NCI-H460 (cell line): ENCODE data around the gene BICD1. TPM values are rescaled to one million over a fixed set of nuclear protein-coding genes. Genes with fewer than 3 reads are reported as not detected.
"Not testable (repeated sequence)": the region's sequence is repeated elsewhere in the genome, so short reads cannot be mapped to it uniquely, and the experiment has no call there.

Source experiments
- DNase-seq: peaks from one replicate; pipeline ENCODE4 v3.0.0-alpha.2; 2016; ENCODE audit warnings: low read depth; ENCODE audit errors: extremely low read depth
- total RNA-seq: library from RNA; depleted of rRNA; stranded (reverse); fragments of >200 nt; shearing (Covaris generic); gene quantifications from 2 replicates; pipeline ENCODE4 v1.2.3, GENCODE V29; 2014

Gene BICD1
- total RNA-seq, 1 experiment from 2014 or later: 7.2 TPM

DNA sequence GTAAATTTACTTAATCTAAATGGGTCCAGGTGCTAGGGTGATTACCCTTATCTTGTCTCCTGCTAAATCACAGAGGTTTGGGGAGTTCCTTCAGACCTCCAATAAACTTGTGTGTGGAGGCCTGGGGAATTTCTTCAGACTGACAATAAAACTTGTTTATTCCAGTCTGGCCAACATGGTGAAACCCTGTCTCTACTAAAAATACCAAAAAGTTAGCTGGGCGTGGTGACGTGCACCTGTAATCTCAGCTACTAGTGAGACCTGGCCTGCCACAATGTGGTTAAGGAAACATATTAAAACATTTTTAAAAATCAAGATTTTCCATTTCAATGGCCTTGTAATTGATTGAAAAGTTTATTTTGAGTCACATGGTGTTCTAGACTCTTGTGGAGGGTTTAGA is 165.8 kb downstream of the BICD1 start:
- DNase-seq: no peak

DNA sequence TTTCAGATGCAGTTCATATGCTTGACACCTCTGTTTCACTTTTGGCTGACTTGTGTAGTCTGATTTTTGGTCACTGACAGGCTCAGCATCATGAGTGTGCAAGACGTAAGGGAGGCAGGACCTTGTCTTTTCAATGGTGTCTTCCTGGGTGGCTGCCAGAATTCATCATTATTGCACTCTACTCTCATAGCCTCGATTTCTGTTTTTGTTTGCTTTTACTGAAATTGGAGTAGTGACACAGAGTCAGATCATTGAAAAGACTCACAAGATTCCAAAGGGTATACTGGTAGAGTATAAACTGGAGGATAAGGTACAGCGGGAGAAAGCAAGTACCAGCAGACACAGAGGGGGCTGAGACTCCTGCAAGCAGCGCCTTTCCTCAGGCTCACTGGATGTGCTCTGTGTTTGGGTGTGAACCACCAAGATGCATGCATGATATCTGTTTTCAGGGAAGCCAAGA is 166.4 kb downstream of the BICD1 start:
- DNase-seq: no peak

DNA sequence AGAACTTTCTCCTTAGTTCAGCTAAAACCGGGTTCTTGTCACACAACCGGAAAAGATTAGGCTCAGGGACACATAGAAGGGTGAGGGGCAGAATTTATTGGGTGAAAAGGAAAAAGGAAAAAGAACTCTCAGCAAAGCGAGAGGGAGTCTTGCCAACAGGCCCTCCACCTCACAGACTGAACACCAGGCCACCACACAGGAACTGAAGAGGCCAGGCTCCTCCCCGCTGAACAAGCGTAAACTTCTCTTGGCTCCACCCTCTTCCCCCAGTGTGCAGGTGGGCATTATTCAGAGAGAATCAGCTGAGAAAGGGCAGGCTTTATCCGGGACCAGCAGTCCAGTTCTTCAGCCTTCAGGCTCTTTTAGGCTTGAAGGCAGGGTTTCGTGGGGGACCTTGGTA is 167.1 kb downstream of the BICD1 start:
- DNase-seq: no peak

DNA sequence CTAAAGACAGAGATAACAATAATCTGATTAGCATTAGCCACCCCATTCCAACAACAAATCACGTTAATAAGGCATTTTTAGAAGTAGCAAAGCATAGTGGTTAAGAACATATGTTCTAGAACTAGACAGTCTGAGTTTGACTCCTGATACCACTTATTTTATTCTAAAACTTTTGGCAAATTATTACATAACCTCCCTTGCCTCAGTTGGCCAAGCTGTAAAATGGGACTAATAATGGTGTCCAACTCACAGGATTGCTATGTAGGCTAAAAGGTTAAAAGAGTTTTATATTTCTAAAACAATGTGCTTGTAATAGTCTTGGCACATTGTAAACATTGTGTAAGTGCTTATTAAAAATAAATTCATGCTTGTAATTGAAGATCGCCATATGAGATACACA is 168.0 kb downstream of the BICD1 start:
- DNase-seq: no peak

DNA sequence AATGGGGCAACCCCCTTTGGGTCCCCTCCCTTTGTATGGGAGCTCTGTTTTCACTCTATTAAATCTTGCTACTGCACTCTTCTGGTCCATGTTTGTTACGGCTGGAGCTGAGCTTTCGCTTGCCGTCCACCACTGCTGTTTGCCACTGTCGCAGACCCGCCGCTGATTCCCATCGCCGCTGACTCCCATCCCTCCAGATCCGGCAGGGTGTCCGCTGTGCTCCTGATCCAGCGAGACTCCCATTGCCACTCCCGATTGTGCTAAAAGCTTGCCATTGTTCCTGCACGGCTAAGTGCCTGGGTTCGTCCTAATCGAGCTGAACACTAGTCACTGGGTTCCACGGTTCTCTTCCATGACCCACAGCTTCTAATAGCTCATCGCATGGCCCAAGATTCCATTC is 168.9 kb downstream of the BICD1 start:
- DNase-seq: not testable (repeated sequence)

DNA sequence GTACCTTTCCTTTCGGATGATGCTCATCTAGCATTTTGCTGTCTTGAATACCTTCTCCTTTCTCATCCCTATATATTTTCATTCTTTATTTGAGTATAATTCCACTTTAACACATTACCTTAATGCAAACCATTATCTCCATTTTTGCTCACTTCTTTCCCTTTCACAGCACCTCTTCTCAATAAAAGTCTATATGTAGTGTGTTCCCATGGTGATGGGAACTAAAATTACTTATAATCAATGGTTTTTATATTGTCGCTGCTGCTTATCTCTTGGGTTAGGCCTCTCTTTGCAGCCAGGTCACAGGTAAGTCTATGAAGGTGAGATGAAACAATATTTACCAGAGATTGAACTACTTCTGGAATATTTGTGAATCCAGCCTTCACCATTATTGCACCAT is 171.1 kb downstream of the BICD1 start:
- no peak for DNase-seq

DNA sequence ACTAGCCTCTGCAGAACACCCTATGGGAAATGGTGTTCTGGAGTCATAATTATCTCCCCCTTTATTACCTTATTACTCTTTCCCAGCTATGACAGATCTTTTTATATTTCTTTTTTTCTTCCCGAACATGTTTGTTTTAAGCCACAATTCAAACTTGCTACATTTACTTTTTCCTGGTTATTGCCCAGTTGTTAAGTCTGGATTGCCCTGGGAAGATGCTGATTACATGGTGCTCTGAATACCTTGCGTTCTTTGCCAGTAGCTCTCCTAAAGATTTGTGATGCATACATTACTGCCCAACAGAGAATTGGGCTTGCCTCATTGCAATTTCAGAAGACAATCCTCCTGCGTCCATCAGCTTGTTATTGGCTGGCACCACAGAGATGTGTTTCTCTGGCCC is 174.5 kb downstream of the BICD1 start:
- no peak for DNase-seq

DNA sequence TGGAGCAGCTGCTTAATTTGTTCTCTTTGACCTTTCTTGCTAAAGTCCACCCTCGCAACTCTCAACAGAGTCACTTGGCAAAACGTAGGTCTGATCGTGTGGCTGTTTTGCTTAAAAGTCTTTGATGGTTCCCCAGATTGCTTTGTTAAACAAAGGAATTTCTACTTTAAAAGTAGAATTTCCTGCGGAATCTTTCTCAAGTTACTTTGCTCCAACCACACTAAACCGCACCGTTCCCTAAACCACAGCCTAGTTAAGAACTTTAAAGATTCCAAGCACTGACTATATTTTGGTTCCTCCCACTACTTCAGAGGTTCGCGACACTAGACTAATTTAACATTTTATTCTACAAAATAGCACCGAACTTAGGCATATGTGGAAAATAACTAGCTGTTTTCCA is 177.9 kb downstream of the BICD1 start:
- DNase-seq: no peak

DNA sequence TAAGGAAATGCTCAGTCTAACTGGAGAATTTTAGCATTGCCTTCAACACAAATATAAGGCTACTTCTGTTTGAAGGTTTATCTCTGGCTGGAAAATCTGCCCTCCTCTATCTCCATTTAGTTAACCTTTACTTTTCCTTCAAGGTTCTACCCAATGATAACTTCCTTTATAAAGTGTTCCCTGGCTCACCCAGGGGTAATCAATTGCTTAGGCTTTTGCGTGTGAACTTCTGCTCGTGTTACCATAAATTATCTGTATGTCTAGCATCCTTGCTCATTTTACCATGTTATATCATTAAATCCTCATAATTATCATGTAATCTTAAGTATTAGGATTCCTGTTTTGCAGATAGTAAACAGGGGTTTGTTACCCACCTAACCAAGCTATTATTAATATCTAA is 178.4 kb downstream of the BICD1 start:
- DNase-seq: no peak

DNA sequence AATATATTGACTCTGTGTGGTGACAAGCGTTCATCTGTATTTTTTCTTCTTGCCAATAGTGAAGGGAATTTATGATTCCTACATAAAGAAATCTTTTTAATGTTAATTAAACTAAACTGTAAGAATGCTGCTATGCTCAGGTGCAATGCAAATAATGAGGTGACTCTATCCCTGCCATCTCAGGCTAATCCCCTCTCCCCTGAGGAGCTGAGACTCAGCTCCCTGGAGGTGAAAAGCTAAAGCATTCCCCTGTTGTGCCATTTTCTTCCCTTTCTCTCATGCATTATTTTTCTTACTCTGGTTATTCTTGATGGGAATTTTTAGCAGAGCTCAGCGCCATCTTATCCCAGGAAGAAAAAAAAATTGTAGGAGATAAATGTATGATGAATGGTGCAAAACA is 178.8 kb downstream of the BICD1 start:
- DNase-seq: no peak

DNA sequence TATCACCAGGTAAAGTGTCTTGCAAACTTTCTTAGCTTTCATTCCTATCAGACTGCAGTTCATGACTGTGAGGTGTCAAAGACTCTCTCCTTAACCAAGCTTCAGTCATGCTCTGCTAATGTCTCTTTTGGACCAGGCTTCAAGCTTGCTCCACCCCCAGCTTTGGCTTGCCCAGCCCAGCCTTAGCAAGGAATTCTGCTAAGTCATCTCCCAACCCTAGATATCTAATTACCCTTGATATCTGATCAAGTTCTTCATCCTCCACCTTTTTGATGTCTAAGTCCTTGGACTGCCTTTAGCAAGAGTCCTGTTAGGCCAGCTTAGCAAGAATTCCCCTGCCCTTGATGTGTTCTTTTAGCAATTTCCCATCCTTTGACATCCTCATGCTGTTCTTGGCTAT is 183.8 kb downstream of the BICD1 start:
- peak; percentile 21 for DNase-seq

DNA sequence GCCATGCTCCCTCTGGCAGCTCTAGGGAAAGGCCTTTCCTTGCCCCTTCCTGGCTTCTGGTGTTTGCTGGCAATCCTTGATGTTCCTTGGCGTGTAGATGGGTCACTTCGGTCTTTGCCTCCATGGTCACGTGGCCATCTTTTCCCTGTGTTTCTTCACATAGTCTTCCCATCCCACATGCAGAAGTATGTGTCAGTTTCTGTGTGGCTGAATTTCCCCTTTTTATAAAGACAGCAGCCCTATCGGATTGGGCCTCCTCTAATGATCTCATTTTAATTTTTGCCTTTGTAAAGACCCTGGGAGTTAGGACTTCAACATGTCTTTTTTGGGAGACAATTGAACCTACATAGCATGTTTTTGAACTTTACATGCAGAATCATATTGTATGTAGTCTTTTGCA is 185.5 kb downstream of the BICD1 start:
- no peak for DNase-seq

DNA sequence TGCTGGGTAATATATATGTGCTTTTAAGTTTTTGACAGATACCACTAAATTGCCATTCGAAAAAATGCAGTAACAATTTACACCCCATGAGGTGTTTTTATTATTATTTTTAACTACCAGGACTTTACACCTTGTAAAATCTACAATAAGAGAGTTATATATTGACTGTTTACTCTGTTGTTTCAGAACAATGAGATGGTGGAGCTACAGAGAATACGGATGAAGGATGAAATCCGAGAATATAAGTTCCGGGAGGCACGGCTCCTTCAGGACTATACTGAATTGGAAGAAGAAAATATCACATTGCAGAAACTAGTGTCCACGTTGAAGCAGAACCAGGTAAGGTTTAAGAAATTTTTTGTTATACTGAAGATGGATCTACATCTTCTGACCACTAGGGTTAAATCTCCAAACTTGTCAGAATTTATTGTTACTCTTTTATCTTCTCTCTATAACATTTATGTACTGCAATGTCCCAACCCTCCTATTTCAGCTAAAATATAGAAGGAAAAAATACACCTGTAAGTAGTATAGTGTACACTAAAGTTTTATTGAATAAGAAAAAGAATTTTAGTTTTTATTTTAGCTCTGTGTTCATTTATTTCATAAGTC is 187.3 kb downstream of the BICD1 start:
- DNase-seq: no peak

DNA sequence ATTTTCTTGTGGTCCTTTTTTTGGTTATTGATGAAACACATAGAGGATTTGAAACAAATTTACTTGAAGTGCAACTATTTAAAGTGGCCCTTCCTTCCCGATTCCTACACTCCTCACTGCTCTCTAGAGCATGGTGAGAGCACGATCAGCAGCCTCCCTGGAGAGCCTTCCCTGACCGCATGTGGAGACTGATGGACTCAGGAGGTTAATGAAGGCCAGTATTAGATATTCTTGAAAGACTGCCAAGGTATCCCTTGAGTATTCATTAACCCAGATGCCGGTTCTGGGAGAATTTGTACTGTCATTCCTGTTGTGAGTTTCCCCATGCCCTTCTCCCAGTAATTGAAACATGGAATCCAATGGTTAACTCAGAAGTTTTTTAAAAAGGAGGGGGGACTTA is 189.9 kb downstream of the BICD1 start:
- no peak for DNase-seq

DNA sequence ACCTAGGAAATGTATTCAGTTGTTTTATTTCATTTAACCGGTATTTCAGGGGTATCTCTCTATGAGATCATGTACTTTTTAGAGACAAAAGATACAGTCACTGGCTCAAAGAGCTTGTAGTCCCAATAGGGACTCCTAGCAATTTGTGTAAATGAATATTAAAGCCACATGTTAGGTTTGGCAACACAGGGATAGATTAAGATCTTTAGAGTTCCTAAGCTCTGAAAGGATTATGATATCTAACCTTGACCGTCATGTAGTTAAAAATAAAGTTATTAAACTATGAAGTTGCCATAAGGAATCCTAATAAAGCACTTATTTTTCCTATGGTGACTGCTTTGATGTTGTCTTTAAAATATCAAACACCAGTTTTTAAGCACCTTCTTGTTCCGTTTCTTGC is 192.3 kb downstream of the BICD1 start:
- no peak for DNase-seq

DNA sequence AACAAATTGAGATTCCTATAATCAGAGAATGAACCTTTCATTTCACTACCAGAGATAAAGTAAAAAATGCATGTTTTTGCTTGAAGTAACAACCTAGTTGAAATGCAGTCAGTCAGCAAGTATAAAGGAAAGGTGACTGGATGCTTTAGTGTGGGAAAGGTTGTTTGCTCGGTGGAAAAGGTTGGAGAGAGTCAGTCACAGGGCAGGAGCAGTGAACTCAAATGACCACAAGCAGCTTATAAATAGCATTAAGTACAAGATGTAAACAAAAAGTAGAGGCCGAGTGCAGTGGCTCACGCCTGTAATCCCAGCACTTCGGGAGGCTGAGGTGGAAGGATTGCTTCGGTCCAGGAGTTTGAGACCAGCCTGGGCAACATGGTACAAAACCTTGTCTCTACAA is 194.6 kb downstream of the BICD1 start:
- DNase-seq: no peak

DNA sequence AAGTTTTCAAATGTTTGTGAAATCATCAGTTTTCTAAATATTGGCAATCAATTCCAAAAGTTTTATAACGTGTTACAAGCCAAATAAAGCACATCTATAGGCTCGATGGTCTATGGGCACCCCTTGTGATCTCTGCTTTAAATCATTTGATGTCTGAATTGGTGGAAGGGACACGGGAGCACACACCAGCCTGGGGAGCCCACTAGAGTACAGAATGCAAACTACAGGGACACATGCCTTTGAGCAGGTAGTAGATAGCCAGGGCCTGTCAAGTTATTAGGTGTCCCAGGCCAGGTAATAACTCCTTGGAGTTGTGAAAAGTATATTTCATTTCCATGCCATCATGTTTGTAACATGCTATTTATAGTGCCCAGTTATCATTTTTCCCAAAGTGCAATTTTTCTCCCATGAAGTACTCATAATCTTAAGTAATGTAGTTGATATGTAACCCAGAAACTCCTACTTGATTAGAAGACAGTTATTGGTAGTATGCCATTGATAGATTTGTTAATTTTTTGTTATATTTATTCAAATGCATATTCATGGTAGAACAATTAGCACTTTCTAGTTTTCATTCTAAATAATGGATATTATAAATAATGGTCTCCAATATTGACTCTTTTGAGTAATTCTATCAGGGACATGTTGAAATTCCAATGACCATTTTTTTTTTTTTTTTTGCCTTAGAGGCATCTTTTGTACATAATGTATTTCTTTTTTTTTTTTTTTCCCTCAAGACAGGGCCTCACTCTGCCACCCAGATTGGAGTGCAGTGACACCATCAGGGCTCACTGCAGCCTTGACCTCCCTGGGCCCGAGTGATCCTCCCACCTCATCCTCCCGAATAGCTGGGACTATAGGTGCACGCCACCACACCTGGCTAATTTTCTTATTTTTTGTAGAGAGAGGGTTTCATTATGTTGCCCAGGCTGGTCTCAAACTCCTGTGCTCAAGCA is 195.8 kb downstream of the BICD1 start:
- DNase-seq: peak; percentile 21

DNA sequence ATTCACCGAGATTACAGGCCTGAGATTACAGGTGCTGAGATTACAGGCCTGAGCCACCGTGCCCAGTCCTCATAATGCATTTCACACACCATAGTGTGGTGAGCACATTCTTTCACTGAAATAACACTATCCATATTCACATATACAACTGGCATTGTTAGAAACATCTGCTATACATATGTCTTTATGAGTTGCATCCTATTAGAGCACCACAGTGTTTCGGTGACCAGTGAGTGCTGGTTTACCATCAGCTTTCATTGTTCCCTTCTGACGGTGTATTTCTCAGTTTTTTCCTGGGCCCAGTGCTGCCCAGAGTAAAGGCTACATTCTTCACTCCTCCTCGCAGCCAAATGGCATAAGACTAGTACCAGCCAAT is 196.5 kb downstream of the BICD1 start:
- no peak for DNase-seq

DNA sequence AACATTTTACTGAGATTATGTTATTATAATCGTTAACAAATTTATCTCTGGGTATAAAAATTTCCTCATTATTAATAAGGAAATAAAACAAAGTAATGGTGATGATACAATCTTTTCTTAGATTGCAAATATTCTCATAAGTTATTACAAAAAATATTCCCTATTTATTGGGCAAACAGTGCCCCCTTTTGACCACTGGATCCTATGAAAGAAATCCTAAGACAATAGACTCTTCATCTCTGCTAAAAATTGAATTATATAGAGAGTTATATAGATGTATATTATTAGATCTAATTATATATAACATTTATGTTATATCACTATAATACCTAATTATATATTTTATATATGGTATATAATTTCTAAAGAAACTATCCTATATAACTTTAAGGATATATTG is 198.5 kb downstream of the BICD1 start:
- DNase-seq: no peak

DNA sequence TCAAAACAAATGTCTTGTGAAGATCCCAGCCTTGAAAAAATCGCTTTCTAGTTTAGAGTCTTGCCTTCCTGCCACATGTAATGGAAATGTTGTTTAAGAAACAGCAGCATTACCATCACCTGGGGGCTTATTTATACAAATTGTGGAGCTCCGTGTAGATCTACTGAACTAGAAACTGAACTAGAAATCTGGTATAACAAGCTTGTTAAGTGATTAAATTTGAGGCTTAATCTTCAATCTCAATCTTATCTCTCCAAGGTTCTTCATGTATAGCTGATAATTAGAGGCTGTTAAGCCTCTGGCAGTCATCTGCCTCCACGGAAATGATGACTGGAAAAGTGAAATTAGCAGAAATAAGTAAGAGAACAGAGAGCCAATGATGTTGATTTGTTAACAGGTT is 200.7 kb downstream of the BICD1 start:
- DNase-seq: no peak

DNA sequence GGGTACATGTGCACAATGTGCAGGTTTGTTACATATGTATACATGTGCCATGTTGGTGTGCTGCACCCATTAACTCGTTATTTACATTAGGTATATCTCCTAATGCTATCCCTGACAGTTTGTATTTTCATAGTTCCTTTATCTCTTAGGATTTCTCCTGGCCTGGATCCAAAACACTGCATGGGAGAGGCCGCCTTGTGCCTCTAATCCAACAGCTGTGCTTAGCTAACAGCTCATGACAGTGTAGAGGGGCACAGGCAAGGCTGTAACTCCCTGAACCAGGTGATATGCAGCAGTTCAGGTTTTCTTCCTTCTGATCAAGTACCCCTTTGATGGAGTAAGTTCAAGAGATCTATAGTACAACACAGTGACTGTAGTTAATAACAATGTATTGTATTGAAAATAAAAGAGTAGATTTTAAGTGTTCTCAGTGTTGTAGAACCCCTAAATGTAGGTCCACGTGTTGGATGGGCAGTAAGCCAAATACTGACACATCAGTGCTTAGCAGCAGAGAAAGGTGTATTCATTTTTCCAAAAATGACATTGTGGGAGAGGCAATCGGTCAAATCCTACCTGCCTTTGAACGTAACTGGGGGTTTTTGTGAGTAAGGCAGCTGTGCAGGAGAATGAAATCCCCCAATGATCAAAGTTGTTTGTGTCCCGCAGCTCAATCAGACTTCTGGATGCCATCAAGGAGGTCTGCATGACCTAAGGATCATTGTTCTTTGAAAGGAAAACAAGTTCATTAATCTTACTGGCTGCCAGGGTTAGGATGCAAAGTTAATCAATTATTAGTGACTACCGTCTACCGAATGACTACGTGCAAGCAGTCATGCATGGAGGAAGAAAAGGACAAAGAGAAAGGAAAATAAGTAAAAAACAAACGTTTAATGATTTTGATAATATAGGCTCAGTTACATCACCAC is 203.4 kb downstream of the BICD1 start:
- DNase-seq: no peak
